Left renal pelvis (tissue), 4 donors: ENCODE data around the gene DGAT2L6. TPM values are rescaled to one million over a fixed set of nuclear protein-coding genes. Genes with fewer than 3 reads are reported as not detected.

ENCODE experiments used
- polyA plus RNA-seq, 4 donors: library from polyadenylated mRNA; unstranded; fragments of 120-200 nt; gene quantifications; one replicate each; pipeline ENCODE4 v1.2.1, GENCODE V29; 2013; ENCODE audit not compliant: insufficient read length in 4 of 4

Gene DGAT2L6
- polyA plus RNA-seq, 4 donors: not detected

Other genes starting within 250 kb of the DGAT2L6 start
- not detected for gene AWAT2, start 127.5 kb upstream of the DGAT2L6 start, polyA plus RNA-seq
- gene OTUD6A, start 115.0 kb upstream of the DGAT2L6 start, polyA plus RNA-seq: under 1 TPM in 1 of 4 donors, not detected in 3; 0.09 TPM
- gene IGBP1, start 44.0 kb upstream of the DGAT2L6 start, polyA plus RNA-seq: 100 to 1,000 TPM in 2 of 4 donors, 10 to 100 TPM in 2; 86.7 to 109 (median 98.2) TPM
- not detected for gene AWAT1, start 57.2 kb downstream of the DGAT2L6 start, polyA plus RNA-seq
- under 1 TPM; 0.14 to 0.27 (median 0.21) TPM for gene P2RY4, start 82.7 kb downstream of the DGAT2L6 start, polyA plus RNA-seq
- 1 to 10 TPM in 1 of 4 donors, under 1 TPM in 3; 0.23 to 1.2 (median 0.51) TPM for gene ARR3, start 90.9 kb downstream of the DGAT2L6 start, polyA plus RNA-seq
- 1 to 10 TPM in 1 of 4 donors, under 1 TPM in 3; 0.66 to 1.1 (median 0.86) TPM for gene RAB41, start 104.7 kb downstream of the DGAT2L6 start, polyA plus RNA-seq
- 10 to 100 TPM; 48.4 to 57.9 (median 55.1) TPM for gene PDZD11, start 112.4 kb downstream of the DGAT2L6 start, polyA plus RNA-seq
- gene KIF4A, start 112.6 kb downstream of the DGAT2L6 start, polyA plus RNA-seq: 10 to 100 TPM; 14.1 to 18.7 (median 16.8) TPM
- 1 to 10 TPM in 3 of 4 donors, under 1 TPM in 1; 0.37 to 2.4 (median 1.5) TPM for gene GDPD2, start 245.8 kb downstream of the DGAT2L6 start, polyA plus RNA-seq